GM13976 (cell line): ENCODE measurements around the gene TMTC2.

ENCODE experiments used
- DNase-seq: peaks from one replicate; pipeline ENCODE4 v3.0.0; 2012; ENCODE audit warnings: low spot score
- CTCF ChIP-seq: IDR thresholded peaks from 2 replicates; pipeline ENCODE4 v1.5.1; 2012; ENCODE audit warnings: borderline replicate concordance, mild to moderate bottlenecking; ENCODE audit not compliant: insufficient read depth; ENCODE audit errors: extremely low read depth, missing control alignments, control extremely low read depth
- in situ Hi-C: fragments of 300-500 bp; cut with MboI; formaldehyde crosslinking; loops from one replicate; pipeline ENCODE4 v1.12.0; 2022; ENCODE audit warnings: low sequenced_read_pairs, mixed read lengths, inconsistent platforms; ENCODE audit not compliant: unreplicated experiment

Gene TMTC2

GRCh38 chr12:83027021-83027723 lies 340.5 kb downstream of the TMTC2 start:
- no peak for TF ChIP-seq CTCF
- DNase-seq, result no peak
- in situ Hi-C loops, result no loop called here

- DNase-seq, result no peak
- in situ Hi-C loops, result no loop called here
- no peak for TF ChIP-seq CTCF
These were observed 344.5 kb downstream of the TMTC2 start for GRCh38 chr12:83031196-83031595.

- no peak for DNase-seq
- in situ Hi-C loops, result no loop called here
- TF ChIP-seq CTCF, result no peak
These were observed 350.1 kb downstream of the TMTC2 start for GRCh38 chr12:83036847-83037246.

GRCh38 chr12:83039413-83039812 lies 352.7 kb downstream of the TMTC2 start:
- in situ Hi-C loops, result no loop called here
- no peak for DNase-seq
- TF ChIP-seq CTCF, result no peak

GRCh38 chr12:83040339-83040738 lies 353.6 kb downstream of the TMTC2 start:
- TF ChIP-seq CTCF, result no peak
- DNase-seq, result no peak
- in situ Hi-C loops, result no loop called here

GRCh38 chr12:83040991-83041390 lies 354.3 kb downstream of the TMTC2 start:
- no peak for DNase-seq
- in situ Hi-C loops, result no loop called here
- TF ChIP-seq CTCF, result no peak
